NCI-H446 (cell line): Measurements from ENCODE around the gene SPTAN1.
A peak's percentile ranks its signal among the peaks of the same experiment; 100 is the strongest.

Experiments used
- DNase-seq, 2 experiments: peaks; one replicate each; lab custom pipeline; 2025; lab: John Stamatoyannopoulos, UW

The SPTAN1 gene

DNA sequence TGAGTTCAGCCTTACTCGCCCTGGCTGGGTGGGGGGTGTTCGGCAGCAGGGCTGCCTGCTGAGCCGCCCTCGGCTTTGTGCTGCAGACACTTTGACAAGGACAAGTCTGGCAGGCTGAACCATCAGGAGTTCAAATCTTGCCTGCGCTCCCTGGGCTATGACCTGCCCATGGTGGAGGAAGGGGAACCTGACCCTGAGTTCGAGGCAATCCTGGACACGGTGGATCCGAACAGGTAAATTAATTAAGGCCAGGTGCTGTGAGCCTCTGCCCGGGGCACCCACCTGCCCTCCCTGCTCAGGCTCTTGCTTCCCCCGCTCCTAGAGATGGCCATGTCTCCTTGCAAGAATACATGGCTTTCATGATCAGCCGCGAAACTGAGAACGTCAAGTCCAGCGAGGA lies 80.1 kb downstream of the SPTAN1 start:
- DNase-seq = no peak

DNA sequence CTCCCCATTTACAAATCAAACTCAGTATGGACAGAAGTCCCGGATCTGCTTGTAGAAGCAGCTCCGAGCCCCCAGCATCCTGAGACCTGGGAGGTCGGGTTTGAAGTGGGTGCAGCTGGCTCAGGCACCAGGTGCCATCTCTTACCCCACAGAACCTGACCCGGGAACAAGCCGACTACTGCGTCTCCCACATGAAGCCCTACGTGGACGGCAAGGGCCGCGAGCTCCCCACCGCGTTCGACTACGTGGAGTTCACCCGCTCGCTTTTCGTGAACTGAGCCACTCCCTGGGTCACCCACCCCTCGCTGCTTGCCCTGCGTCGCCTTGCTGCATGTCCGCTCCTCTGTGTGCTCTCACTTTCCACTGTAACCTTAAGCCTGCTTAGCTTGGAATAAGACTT lies 80.7 kb downstream of the SPTAN1 start:
- no peak for DNase-seq

DNA sequence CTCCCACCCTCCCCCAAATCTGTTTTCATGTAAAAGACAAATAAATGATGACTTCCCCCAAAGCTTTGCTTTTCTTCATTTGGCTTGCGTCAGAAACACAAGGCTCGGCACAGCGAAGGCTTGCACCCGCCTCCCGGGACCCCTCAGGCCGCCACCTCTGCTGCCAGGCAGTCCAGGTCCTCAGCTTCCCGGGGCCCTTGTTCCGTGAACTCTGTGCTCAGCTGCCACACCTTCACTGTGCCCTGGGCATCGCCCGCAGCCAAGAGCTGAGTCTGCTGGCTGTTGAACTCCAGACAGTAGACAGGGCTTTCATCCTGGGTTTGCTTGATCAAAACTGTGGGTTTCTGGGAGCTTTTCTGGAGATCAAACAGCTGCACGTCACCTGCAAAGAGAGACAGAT lies 81.2 kb downstream of the SPTAN1 start:
- DNase-seq = no peak

DNA sequence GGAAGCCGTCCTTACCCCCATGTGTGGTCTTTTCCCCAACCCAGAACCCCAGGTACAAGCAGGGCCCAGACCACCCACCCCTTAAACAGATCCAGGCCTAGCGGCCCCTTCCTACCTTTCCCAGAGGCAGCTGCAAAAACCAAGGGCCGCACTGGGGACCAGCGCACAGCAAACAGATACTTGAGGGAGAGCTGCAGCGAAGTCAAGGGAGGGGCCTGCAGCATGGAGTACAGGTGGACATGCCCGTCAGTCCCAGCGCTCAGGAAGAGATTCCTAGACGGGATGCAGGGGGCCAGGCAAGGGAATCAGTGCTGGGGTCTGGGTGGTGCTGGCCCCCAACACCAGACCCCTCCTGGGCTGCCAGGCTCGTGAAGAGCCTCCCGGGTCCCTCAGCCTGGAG lies 81.7 kb downstream of the SPTAN1 start:
- DNase-seq = no peak

DNA sequence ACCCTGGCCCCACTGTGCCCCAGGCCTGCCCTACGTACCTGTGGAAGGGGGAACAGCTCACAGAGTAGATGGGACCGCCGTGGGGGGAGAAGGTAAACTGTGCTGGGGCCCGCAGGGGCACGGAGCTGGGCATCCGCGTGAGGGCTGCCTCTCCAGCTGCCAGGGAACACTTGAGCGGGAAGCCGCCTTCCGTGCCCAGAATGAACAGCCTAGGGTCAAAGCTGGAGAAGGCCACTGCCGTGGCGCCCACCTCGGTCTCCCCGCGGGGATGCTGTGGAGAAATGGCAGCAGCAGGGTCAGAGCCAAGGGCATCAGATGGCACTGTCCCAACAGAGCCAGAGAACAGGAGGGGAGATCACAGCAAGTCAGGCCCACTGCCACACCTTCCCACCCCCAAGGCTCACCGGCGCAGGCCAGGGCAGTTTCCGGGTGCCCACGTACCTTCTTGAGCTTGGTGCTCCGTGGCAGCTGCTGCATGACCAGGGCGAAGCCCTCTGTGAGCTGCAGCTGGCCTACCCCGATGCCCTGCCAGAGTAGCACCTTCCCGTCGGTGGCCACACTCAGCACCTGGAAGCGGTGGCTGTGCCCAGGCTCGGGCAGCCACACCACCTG lies 82.4 kb downstream of the SPTAN1 start:
- no peak for DNase-seq

DNA sequence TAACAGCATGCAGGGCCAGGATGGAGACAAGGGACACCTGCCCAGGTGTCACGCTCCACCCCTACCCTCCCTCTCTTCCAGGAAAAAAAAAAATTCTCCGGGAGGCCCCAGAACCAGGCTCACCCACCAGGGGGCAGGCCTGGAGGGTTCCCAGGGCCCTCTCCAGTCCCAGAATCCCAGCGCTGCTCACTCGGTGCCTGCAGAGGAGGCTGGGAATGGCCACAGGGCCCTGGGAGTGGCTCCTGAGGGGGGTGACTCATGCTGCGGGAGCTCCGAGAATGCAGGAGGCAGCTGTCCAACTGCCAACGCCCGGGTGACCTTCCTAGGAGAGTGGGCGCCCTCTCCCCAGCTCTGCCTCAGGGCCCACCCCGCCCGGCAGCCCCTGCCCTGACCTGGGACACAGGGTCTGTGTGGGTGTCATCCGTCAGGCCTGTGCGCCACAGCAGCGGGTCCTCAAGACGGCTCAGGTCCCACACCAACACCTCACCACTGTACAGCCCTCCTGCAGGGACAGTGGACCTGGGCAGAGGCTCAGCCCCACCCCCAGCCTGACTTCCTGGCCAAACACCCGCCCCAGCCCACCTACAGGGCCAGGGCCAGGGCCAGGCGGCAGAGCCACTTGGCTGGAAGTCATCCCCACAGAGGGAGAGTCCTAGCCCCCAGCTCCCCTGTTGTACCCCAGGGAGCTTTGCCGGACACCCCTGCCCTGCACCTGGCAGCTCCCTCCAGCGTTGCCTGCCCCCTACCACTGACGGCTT lies 83.1 kb downstream of the SPTAN1 start:
- DNase-seq = peak in 1 of 2 experiments; percentile 40

DNA sequence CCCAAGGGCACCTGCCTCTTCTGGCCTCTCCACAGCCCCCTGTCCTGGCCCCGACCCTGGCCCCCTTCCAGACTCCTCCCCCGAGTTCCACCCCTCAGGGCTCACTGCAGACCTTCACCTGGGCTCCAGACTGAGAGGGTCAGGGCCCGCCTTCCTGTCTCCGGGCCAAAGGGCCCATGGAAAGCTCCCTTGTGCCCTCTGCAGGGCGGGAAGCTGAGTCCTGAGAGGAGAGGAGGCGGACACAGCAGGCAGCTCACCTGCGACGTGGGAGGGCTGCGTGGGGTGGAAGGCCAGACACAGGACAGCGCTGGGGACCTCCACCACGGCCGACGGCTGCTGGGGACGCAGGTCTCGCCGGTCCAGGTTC lies 83.6 kb downstream of the SPTAN1 start:
- DNase-seq = no peak

DNA sequence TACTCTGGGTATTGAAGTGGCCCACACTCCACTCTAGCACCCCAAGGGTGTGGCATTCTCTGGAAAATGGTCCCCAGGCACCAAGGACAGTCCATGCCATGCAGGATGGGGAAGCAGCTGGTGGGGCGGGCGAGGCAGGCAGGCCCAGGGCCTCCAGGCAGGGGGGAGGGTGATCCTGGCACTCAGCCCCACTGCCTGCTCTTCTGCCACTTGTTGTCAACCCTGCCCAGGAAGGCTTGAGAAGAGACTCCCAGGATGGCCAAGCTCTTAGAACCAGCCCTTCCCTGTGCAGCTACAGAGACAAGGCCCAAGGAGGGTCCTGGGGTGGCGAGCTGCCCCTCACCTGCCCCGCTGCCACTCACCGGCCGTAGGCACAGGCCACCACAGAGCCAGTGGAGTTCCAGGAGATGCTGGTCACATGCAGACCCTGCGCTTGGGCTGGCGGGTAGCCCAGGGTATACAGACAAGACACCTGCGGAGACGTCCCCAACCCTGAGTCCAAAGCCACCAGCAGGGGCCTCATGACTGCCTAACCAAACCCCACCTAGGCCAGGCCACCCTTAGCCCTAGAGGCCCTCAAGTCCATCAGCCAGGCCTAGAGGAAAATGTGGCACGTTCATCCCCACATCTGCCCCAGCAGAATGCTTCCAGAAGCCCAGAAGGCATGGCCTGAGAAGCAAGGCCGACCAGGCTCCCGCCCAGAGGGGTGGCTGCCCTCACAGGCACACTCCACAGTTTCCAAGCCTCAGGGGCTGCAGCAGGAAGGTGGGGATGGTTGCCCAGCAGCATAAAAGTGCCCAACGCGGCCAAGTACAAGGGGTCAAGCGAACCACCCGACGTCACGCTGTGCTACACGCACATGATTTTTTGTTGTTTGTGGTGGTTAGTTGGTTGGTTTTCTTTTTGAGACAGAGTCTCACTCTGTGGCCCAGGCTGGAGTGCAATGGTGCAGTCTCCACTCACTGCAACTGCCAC lies 84.5 kb downstream of the SPTAN1 start:
- DNase-seq = peak in 1 of 2 experiments; percentile 32

DNA sequence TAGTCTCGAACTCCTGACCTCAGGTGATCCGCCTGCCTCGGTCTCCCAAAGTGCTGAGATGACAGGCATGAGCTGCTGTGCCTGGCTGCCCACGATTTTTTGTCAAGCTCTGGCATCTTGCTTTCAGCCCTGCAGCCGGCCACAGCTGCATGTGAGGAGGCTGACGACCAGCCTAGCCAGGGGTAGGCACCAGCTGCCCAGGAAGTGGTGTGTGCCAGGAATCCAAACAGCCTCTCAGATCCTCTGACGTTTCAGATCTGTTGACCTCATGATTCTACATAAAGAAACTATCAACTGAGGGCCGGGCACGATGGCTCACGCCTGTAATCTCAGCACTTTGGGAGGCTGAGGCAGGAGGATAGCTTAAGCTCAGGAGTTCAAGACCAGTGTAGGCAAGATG lies 85.3 kb downstream of the SPTAN1 start:
- DNase-seq = no peak

DNA sequence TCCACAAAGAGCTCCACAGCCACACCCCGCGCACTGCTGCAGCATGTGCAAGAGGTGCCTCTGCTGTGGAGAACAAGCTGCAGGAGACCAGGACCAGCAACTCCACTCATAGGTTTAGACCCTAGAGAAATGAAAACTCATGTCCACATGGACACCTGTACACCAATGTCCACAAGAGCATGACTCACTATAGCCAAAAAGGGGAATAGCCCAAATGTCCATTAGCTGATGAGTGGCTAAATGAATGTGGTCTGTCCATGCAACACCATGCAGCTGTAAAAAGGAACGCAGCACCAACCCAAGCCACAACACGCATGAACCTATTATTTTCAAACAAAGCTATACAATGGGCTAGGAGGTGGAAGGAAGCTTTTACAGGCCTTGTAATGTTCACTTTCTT lies 86.2 kb downstream of the SPTAN1 start:
- DNase-seq = no peak

DNA sequence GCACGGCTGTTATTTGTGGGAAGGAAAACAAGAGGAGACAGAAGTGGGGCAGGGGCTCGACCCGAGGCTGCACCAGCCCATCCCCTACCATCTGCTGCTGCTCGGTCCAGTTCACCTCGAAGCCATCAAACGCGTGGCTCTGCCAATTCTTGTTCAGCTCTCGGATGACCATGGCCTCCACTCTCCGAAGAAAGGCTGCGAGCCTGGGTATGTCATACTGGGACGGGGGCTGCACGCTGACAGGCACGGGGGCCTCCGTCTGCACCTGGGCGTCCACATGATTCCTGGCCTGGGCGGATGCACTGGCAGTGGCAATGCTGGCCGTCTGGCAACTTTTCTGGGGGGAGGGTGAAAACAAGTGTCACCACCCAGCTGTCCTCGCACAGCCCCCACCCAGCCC lies 88.2 kb downstream of the SPTAN1 start:
- DNase-seq = no peak

DNA sequence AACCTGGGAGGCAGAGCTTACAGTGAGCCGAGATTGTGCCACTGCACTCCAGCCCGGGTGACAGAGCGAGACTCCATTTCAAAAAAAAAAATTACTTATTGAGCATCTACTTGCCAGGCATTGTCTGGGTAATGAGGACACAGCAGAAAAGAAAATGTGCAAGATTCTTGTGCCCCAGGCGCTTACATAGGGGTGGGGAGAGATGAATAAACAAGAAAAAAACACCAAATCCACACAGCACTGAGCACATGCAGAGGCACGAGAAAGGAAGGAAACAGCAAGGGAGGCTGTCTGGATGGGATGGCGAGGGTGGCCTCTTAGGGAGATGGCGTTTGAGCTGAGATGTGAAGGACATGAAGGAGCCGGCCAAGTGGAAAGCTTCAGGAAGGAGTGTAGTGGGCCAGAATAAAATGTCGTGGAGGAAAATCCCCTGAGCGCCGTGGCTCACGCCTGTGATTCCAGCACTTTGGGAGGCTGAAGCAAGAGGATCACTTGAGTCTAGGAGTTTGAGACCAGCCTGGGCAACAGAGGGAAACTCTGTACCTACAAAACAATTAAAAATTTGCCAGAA lies 90.4 kb downstream of the SPTAN1 start:
- no peak for DNase-seq

DNA sequence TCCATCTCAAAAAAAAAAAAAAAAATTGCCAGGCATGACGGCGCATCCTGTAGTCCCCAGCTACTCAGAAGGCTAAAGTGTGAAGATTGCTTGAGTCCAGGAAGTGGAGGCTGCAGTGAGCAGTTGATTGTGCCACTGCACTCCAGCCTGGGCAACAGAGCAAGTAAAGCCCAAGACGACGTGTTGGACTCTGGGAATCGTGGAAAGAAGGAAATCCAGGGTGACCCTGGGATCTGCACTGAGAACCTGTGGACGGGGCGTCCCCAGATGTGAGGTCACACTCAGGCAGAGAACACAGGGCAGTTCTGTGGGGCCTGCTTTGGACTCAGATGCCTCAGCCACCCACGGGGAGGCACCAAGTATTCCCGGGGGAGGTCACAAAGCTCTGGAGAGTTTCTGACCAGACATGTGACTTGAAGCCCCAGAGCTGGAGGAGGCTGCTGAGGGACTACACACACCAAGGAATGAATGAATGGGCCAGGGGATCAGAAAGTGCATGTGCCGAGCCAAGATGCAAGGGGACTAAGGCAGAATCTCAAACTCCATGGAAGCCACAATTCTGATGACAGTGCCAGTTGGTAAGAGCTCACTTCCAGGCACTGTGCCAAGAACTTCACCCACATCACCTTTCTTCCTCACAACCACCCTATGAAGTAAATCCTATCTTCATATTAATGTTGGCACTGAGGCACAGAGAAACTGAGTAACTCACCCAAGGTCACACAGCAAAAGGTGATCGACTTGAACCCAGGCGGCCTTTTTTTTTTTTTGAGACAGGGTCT lies 91.3 kb downstream of the SPTAN1 start:
- no peak for DNase-seq

DNA sequence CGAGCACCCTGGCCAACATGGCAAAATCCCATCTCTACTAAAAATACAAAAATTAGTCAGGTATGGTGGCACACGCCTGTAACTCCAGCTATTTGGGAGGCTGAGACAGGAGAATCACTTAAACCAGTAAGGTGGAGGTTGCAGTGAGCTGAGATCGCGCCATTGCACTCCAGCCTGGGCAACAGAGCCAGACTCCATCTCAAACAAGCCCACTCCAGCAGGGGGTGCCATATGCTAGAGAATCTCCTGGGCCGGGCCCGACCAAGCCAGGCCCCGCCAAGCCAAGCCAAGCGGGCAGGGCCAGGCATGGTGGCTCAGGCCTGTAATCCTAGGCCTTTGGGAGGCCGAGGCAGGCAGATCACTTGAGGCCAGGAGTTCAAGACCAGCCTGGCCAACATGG lies 95.8 kb downstream of the SPTAN1 start:
- peak in 1 of 2 experiments; percentile 15 for DNase-seq

DNA sequence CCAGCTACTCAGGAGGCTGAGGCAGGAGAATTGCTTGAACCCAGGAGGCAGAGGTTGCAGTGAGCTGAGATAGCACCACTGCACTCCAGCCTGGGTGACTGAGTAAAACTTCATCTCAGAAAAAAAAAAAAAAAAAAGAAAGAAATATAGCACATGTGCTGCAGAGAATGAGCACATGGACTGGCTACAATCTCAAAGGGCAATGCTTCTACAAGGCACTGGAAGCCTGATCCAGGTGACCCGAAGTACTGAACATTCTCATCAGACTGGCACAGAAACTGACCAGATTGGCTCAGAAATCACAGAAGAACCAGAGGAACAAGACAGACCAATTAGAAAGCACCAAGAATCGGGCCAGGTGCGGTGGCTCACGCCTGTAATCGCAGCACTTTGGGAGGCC lies 99.4 kb downstream of the SPTAN1 start:
- no peak for DNase-seq

DNA sequence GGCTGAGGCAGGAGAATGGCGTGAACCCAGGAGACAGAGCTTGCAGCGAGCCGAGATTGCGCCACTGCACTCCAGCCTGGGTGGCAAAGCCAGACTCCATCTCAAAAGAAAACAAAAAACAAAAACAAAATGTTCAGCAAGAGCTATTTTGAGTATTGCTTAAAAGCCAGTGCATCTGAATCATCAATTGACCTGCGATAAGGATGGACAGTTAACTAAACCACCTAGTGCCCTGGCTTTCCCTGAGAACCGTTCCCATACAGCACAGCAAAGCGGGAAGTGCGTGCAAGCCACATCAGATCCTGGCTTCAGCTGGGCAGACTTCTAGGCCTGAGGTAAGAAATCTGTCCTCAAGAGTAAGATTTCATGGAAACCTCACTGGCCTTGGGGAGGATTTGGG lies 101.5 kb downstream of the SPTAN1 start:
- no peak for DNase-seq

DNA sequence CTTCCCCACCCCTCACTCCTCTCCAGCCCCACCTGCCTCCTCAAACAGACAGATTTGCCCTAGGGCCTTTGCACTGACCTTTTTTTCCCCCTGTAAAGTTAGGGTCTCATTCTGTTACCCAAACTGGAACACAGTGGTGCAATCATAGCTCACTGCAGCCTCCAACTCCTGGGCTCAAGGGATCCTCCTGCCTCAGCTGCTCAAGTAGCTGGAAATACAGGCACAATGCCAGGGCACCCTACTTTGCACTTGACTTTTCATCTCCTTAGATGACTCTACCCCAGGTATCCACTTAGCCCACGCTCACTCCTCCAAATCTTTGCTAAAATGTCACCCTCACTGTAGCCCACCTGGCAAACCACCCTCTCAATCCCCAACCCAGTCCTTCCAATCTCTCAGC lies 102.1 kb downstream of the SPTAN1 start:
- DNase-seq = no peak

DNA sequence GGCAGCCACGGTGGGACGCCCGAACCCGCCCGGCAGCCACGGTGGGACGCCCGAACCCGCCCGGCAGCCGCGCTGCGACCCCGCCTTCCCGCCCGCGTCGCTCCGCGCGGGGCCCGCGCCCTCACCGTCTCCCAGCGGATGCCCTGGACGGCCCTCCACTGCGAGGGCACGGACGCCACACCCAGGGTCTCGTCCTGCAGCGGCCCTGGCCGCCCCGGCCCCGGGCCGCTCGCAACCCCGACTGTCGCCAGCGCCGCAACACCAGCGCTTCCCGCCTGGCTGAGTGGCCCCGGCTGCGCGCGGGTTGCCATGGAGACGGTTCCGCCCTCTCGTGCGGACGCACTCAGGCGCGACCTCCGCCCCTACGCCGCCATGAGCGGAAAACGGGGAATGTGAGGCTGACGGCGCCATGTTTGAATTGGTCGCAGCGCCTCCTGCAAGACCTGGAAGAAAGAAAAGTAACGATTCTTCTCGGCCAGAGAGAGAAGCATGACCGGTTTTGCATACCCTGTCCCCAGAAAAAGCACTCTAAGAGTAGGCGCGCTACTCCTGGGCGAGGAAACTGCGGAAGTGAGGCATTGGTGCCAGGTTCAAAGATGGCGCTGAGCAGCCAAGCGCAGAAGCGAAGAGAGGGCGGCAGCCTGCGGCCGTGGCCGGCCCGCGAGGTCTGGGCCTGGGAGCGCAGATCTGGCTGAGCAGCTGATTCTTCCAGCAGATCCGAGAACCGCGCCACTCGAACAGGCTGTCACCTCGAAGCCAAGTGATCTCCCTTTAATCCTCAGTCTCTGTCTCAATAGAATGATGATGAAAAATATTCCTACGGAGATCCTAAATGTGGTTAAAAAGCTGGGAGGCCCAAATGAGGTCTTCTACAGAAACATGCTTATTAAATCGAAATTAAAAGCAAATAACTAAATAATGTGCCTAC lies 104.3 kb downstream of the SPTAN1 start, which contains the start of gene DYNC2I2:
DYNC2I2 (minus strand) TSS at position 432 of the 928 bp plus-strand sequence; CDS start at position 311, 121 bp downstream.
- DNase-seq = peak; percentile 15 to 89

DNA sequence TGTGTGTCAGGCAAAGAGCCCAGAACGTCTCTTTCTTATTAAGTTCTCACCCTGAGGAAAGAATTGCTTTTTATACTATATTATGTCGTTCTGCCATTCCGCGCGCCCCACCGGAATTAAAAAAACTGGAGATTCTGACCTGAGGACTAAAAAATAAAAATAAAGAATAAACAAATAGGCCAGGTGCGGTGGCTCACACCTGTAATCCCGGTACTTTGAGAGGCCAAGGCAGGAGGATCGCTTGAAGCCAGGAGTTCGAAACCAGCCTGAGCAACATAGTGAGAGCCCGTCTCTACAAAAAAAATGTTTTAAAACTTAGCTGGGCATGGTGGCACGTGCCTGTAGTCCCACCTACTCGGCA lies 104.9 kb downstream of the SPTAN1 start:
- DNase-seq = no peak

DNA sequence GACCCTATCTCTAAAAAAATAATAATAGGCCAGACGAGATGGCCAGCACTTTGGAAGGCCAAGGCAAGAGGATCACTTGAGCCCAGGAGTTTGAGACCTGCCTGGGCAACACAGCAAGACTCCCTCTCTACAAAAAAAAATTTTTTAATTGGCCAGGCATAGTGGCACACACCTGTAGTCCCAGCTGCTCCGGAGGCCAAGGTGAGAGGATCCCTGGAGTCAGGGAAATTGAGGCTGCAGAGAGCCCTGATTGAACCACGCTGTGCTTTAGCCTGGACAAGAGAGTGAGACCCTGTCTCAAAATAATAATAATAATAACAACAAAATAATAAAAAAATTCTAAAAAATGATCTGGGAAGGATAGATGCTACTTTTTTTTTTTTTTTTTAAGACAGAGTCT lies 105.4 kb downstream of the SPTAN1 start:
- no peak for DNase-seq
